Right lobe of liver (tissue), 6 donors: ENCODE measurements around the gene CPNE9. TPM values are rescaled to one million over a fixed set of nuclear protein-coding genes. Genes with fewer than 3 reads are reported as not detected.

ENCODE experiments used
- ATAC-seq, 4 donors: fragments of 200-7000 bp; cut with Tn5 transposase; one replicate each; pipeline ENCODE4 v1.9.1; 2020; ENCODE audit warnings: mild to moderate bottlenecking in 4 of 4, moderate library complexity in 4 of 4
- DNase-seq, 3 donors: peaks; one replicate each; pipeline ENCODE4 v3.0.0-alpha.2; 2020
- H3K27ac ChIP-seq, 3 donors: fragments of 200-600 bp; one replicate each; pipeline ENCODE4 v1.8.0; 2022
- H3K27me3 ChIP-seq, 2 donors: fragments of 200-600 bp; one replicate each; pipeline ENCODE4 v1.8.0; 2022
- H3K36me3 ChIP-seq, 4 donors: fragments of 200-600 bp; sonication (generic) in 1 of 4; one replicate each; pipeline versions ENCODE4 v1.5.1 to v1.8.0; 2017 to 2022; ENCODE audit warnings: control low read depth in 1 of 4
- H3K4me1 ChIP-seq, 4 donors: fragments of 200-600 bp; sonication (generic) in 1 of 4; one replicate each; pipeline versions ENCODE4 v1.5.1 to v1.8.0; 2017 to 2022; ENCODE audit warnings: control low read depth in 1 of 4
- H3K4me3 ChIP-seq, 3 donors: fragments of 200-600 bp; one replicate each; pipeline ENCODE4 v1.8.0; 2022
- H3K9me3 ChIP-seq, 4 donors: fragments of 200-600 bp; sonication (generic) in 1 of 4; one replicate each; pipeline versions ENCODE4 v1.5.1 to v1.8.0; 2017 to 2022; ENCODE audit warnings: control low read depth in 1 of 4
- CTCF ChIP-seq, 4 donors: fragments of 200-600 bp in 3 of 4; fragments of 450-650 bp in 1 of 4; IDR thresholded peaks; one replicate each; pipeline versions ENCODE4 v1.5.1 to v1.8.0; 2016 to 2022; ENCODE audit warnings: antibody characterized with exemption in 4 of 4, mild to moderate bottlenecking in 2 of 4
- POLR2A ChIP-seq: fragments of 450-650 bp; IDR thresholded peaks from one replicate; pipeline ENCODE4 v1.6.1; 2017; ENCODE audit warnings: antibody characterized with exemption, mild to moderate bottlenecking
- WGBS: methylation state at CpG from one replicate; pipeline ENCODE4 v1.1.6; 2018; ENCODE audit warnings: low coverage, low lambda C conversion rate; ENCODE audit not compliant: insufficient coverage; ENCODE audit errors: missing lambda C conversion rate; 5-methylcytosine and 5-hydroxymethylcytosine counted together
- intact Hi-C, 2 donors: fragments of 100-400 bp; cut with DNase I; formaldehyde crosslinking; loops; one replicate each; pipeline versions ENCODE4 v1.11.2 to v1.14.1; 2022
- total RNA-seq, 6 experiments: library from RNA; depleted of rRNA in 2 of 6; stranded (reverse); fragments of >200 nt in 2 of 6; fragmentation: NEBNext Ultra II Directional in 3 of 6; extraction: Animal tissue kit (Norgen Biotek cat#: 25700) in 3 of 6; gene quantifications; one replicate each; pipeline versions ENCODE4 v1.1.0 to v1.2.4, GENCODE V29; 2016 to 2023
- donor health status: DM: no; HTN: yes; CAD: no.
- donor health status: DM: no; HTN: no; CAD: no.
- donor health status: DM: no; HTN: no; CAD: no.
- donor health status: DM: no; HTN: yes; CAD: no.
- donor health status: DM: no; HTN: yes; CAD: no.

CPNE9 gene
- total RNA-seq, 6 experiments from 2014 or later, result not detected

- peaks cover 0 to 49% (median 2%) of the 10 kb centered on the region in 4 donors for H3K36me3 ChIP-seq
Measured at GRCh38 chr3:9696480-9697220, 7.0 kb upstream of the CPNE9 start.

GRCh38 chr3:9697892-9698291, 5.7 kb upstream of the CPNE9 start:
- no peak for DNase-seq
- 83% methylated on average over 1 of the region's 4 CpGs for WGBS
- intact Hi-C loops, result no loop called here
- no peak for TF ChIP-seq CTCF (IDR thresholded peaks at IDR 0.05)
- TF ChIP-seq POLR2A, result no peak
- Histone ChIP-seq H3K4me1 (no peaks in the 10 kb centered on the region), H3K27me3 (no peaks in the 10 kb centered on the region), H3K4me3 (no peak overlapping the region), H3K9me3 (no peaks in the 10 kb centered on the region), H3K27ac (no peak overlapping the region), H3K36me3 (peaks cover 0 to 42% (median 2%) of the 10 kb centered on the region in 4 donors)
- ATAC-seq, result no peak

More at GRCh38 chr3:9696480-9697220, 7.0 kb upstream of the CPNE9 start:
- intact Hi-C loops, result no loop called here
- no peaks in the 10 kb centered on the region for H3K27me3 ChIP-seq
- H3K9me3 ChIP-seq, result no peaks in the 10 kb centered on the region
- DNase-seq (no peak), ATAC-seq (no peak)
- TF ChIP-seq CTCF (IDR thresholded peaks at IDR 0.05), result no peak
- TF ChIP-seq POLR2A, result no peak
- no peak overlapping the region for H3K4me3 ChIP-seq
- WGBS, result 90% methylated on average over 2 of the region's 5 CpGs
- H3K4me1 ChIP-seq, result no peaks in the 10 kb centered on the region
- H3K27ac ChIP-seq, result no peak overlapping the region

GRCh38 chr3:9698293-9698692, 5.3 kb upstream of the CPNE9 start:
- Histone ChIP-seq H3K4me1 (no peaks in the 10 kb centered on the region), H3K4me3 (no peak overlapping the region), H3K27ac (no peak overlapping the region), H3K9me3 (no peaks in the 10 kb centered on the region), H3K36me3 (peaks cover 0 to 38% (median 2%) of the 10 kb centered on the region in 4 donors), H3K27me3 (no peaks in the 10 kb centered on the region)
- TF ChIP-seq CTCF (IDR thresholded peaks at IDR 0.05), result no peak
- TF ChIP-seq POLR2A, result no peak
- DNase-seq (no peak), ATAC-seq (no peak)
- intact Hi-C loops, result no loop called here
- 100% methylated on average over 1 of the region's 3 CpGs for WGBS

- Histone ChIP-seq H3K36me3 (peaks cover 0 to 23% (median 2%) of the 10 kb centered on the region in 4 donors), H3K27ac (no peak overlapping the region), H3K4me3 (no peak overlapping the region), H3K4me1 (peaks cover 0 to 13% (median 0%) of the 10 kb centered on the region in 4 donors), H3K27me3 (peaks cover 0 to 8% of the 10 kb centered on the region in 2 donors), H3K9me3 (no peaks in the 10 kb centered on the region)
- no peak for ATAC-seq
- WGBS, result 75% methylated on average over 1 of the region's 2 CpGs
- TF ChIP-seq POLR2A, result no peak
- no peak for TF ChIP-seq CTCF (IDR thresholded peaks at IDR 0.05)
- intact Hi-C loops, result no loop called here
- DNase-seq, result no peak
Measured at GRCh38 chr3:9700536-9700935, 3.1 kb upstream of the CPNE9 start.
